Gastrocnemius medialis (tissue), 4 donors: ENCODE results near the gene PROM1.

Source experiments
- CTCF ChIP-seq, 5 experiments: fragments of 450-650 bp in 3 of 5; fragments of 200-600 bp in 2 of 5; sonication (generic) in 2 of 5; IDR thresholded peaks in 4 of 5; conservative IDR thresholded peaks in 1 of 5; 1 replicate in 4 of 5; 2 replicates in 1 of 5; pipeline ENCODE4 v1.5.1; 2016 to 2019; ENCODE audit warnings: antibody characterized with exemption in 5 of 5, mild to moderate bottlenecking in 3 of 5, moderate library complexity in 3 of 5
- POLR2A ChIP-seq, 2 donors: fragments of 450-650 bp; IDR thresholded peaks; one replicate each; pipeline ENCODE4 v1.6.1; 2017; ENCODE audit warnings: antibody characterized with exemption in 2 of 2, mild to moderate bottlenecking in 2 of 2, moderate library complexity in 2 of 2

- TF ChIP-seq CTCF (IDR thresholded peaks at IDR 0.05 in 4 of 5, conservative IDR thresholded peaks at IDR 0.05 in 1 of 5) = no peak
- no peak for TF ChIP-seq POLR2A (IDR thresholded peaks at IDR 0.05)
These were observed 135.0 kb downstream of the PROM1 start for GRCh38 chr4:15948826-15949225.
